Measurements from ENCODE around the gene ELMOD3. TPM values are rescaled to one million over a fixed set of nuclear protein-coding genes. Genes with fewer than 3 reads are reported as not detected.
A peak's percentile ranks its signal among the peaks of the same experiment; 100 is the strongest.

Gene ELMOD3
- total RNA-seq, 2 donors from 2014 or later, result 12.4 to 18.9 TPM

DNA sequence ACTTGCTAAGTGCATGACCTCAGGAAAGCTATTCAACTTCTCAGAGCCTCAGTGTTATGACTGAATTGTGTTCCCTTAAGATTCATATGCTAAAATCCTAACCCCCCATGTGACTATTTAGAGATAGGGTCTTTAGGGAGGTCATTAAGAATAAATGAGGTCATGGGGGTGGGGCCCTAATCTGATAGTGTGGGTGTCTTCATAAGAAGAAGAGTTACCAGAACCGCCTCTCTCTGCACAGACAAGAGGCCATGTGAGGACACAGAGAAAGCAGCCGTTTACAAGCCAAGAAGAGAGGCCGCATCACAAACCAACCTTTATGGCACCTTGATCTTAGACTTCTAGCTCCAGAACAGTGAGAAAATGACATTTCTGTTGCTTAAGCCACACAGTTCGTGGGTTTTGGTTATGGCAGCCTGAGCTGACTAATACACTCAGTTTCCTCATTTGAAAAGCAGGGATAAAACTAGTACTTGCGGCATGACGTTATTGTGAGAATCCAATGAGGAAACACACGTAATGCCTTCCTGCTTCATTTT is 73.8 kb downstream of the ELMOD3 start:
- Mint-ChIP-seq H3K36me3 (ENCODE audit: low read depth) (no peaks in the 10 kb centered on the region), H3K27ac (no peak overlapping the region), H3K9me3 (no peaks in the 10 kb centered on the region), H3K4me3 (no peak overlapping the region), H3K4me1 (peaks cover 32% of the 10 kb centered on the region), H3K27me3 (ENCODE audit: insufficient read depth) (no peaks in the 10 kb centered on the region)
- no peak for TF ChIP-seq CTCF (conservative IDR thresholded peaks at IDR 0.05)
- no peak for DNase-seq
- no peaks in the 10 kb centered on the region for H3K4me1 ChIP-seq (ENCODE audit: control insufficient read depth, insufficient read depth, low read length)
- WGBS, 2 experiments (ENCODE audit: insufficient coverage in 1 of 2, insufficient read length in 1 of 2), result 89 to 90% methylated on average over 7 of the region's 7 CpGs
- no peak overlapping the region for H3K9ac ChIP-seq (ENCODE audit: extremely low read depth, low read length, poor library complexity, severe bottlenecking)
- no peaks in the 10 kb centered on the region for H3K27me3 ChIP-seq (ENCODE audit: control insufficient read depth, insufficient read depth, low read length, poor library complexity, severe bottlenecking)
- no peak overlapping the region for H3K4me3 ChIP-seq (ENCODE audit: low read length)
- H3K27ac ChIP-seq (ENCODE audit: low read depth, low read length), result no peak overlapping the region
- no peaks in the 10 kb centered on the region for H3K36me3 ChIP-seq (ENCODE audit: control insufficient read depth, insufficient read depth, low read length)
- H3K9me3 ChIP-seq (ENCODE audit: control insufficient read depth, low read length), result no peaks in the 10 kb centered on the region

DNA sequence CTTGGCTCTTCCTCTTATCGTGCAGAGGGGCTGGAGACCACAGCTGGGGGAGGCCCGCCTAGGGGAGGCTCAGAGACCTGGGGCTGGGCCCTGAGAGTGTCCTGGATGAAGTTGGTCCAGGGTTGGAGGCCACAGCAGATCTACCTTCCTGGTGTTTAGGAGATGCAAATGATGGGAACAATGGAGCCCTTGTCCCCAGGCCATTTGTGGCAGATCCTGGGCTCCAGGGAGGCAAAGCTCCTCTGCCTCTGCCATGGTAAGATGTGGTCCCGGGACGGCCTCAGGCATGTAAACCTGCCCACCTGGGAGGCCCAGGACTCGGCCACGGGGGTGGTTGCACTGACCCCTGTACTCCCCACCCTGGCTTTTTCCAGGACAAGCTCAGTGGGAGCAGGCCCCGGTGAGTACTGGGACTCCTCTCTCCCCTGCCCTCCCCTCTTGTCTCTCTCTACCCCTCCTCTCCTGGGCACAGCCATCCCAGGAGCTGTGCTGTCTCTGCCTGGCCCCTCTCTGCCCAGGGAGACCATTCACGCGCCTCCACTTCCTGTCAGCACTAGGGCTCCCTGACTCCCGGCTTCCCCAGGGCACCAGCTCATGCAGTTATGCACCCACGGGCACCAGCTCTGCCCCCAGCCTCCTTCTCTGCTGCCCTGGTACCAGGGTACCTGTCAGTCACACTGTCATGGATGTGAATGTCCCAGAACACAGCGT is 74.8 kb downstream of the ELMOD3 start:
- Mint-ChIP-seq H3K4me3 (no peak overlapping the region), H3K4me1 (peaks cover 37% of the 10 kb centered on the region), H3K9me3 (no peaks in the 10 kb centered on the region), H3K27me3 (ENCODE audit: insufficient read depth) (no peaks in the 10 kb centered on the region), H3K27ac (no peak overlapping the region), H3K36me3 (ENCODE audit: low read depth) (no peaks in the 10 kb centered on the region)
- peak overlapping the region; percentile 88 for H3K27ac ChIP-seq (ENCODE audit: low read depth, low read length)
- TF ChIP-seq CTCF (conservative IDR thresholded peaks at IDR 0.05), result no peak
- WGBS, 2 experiments (ENCODE audit: insufficient coverage in 1 of 2, insufficient read length in 1 of 2), result 85 to 86% methylated on average over 9 to 12 of the region's 12 CpGs
- no peak for DNase-seq
- H3K27me3 ChIP-seq (ENCODE audit: control insufficient read depth, insufficient read depth, low read length, poor library complexity, severe bottlenecking), result no peaks in the 10 kb centered on the region
- no peak overlapping the region for H3K4me3 ChIP-seq (ENCODE audit: low read length)
- H3K9ac ChIP-seq (ENCODE audit: extremely low read depth, low read length, poor library complexity, severe bottlenecking), result no peak overlapping the region
- peaks cover 5% of the 10 kb centered on the region for H3K4me1 ChIP-seq (ENCODE audit: control insufficient read depth, insufficient read depth, low read length)
- no peaks in the 10 kb centered on the region for H3K9me3 ChIP-seq (ENCODE audit: control insufficient read depth, low read length)
- no peaks in the 10 kb centered on the region for H3K36me3 ChIP-seq (ENCODE audit: control insufficient read depth, insufficient read depth, low read length)

GRCh38 chr2:85429924-85430289 is 75.3 kb downstream of the ELMOD3 start:
- H3K4me3 ChIP-seq (ENCODE audit: low read length), result no peak overlapping the region
- no peak overlapping the region for H3K9ac ChIP-seq (ENCODE audit: extremely low read depth, low read length, poor library complexity, severe bottlenecking)
- Mint-ChIP-seq H3K27me3 (ENCODE audit: insufficient read depth) (no peaks in the 10 kb centered on the region), H3K9me3 (no peaks in the 10 kb centered on the region), H3K4me1 (peaks cover 37% of the 10 kb centered on the region), H3K4me3 (no peak overlapping the region), H3K27ac (no peak overlapping the region), H3K36me3 (ENCODE audit: low read depth) (no peaks in the 10 kb centered on the region)
- TF ChIP-seq CTCF (conservative IDR thresholded peaks at IDR 0.05), result no peak
- H3K27me3 ChIP-seq (ENCODE audit: control insufficient read depth, insufficient read depth, low read length, poor library complexity, severe bottlenecking), result no peaks in the 10 kb centered on the region
- peaks cover 5% of the 10 kb centered on the region for H3K4me1 ChIP-seq (ENCODE audit: control insufficient read depth, insufficient read depth, low read length)
- DNase-seq, result no peak
- 86 to 100% methylated on average over 2 of the region's 2 CpGs for WGBS, 2 experiments (ENCODE audit: insufficient coverage in 1 of 2, insufficient read length in 1 of 2)
- H3K9me3 ChIP-seq (ENCODE audit: control insufficient read depth, low read length), result no peaks in the 10 kb centered on the region
- no peaks in the 10 kb centered on the region for H3K36me3 ChIP-seq (ENCODE audit: control insufficient read depth, insufficient read depth, low read length)
- peak overlapping the region; percentile 88 for H3K27ac ChIP-seq (ENCODE audit: low read depth, low read length)

Data from endodermal cell (in vitro differentiated cells).